Panc1 (cell line): ENCODE measurements around the gene BFSP1. TPM values are rescaled to one million over a fixed set of nuclear protein-coding genes. Genes with fewer than 3 reads are reported as not detected.

Experiments
- ATAC-seq: fragments of 200-7000 bp; cut with Tn5 transposase; 2 replicates; pipeline ENCODE4 v1.9.1; 2020; ENCODE audit warnings: mild to moderate bottlenecking, moderate library complexity
- BruUV-seq: library from RNA; stranded (reverse); fragments of 400-500 nt; replicated peaks from 2 replicates; lab custom pipeline; 2021; lab: Mats Ljungman, UMichigan
- CTCF ChIA-PET: fragments of 300-600 bp; sonication (Branson Sonifier 250); formaldehyde crosslinking; loops from one replicate; lab custom pipeline; 2022; ENCODE audit warnings: antibody characterized with exemption; lab: Charles Lee
- POLR2A ChIA-PET: fragments of 300-600 bp; sonication (Branson Sonifier 250); formaldehyde crosslinking; loops from one replicate; lab custom pipeline; 2022; ENCODE audit warnings: antibody characterized with exemption; lab: Charles Lee
- DNase-seq: peaks from one replicate; pipeline ENCODE4 v3.0.0-alpha.2; 2010; ENCODE audit warnings: low read depth, low spot score
- H3K27ac ChIP-seq: 2 replicates; pipeline ENCODE4 v1.5.1; 2011; ENCODE audit warnings: mild to moderate bottlenecking, low read length, inconsistent platforms
- H3K27me3 ChIP-seq: fragments of 200-500 bp; sonication (Bioruptor generic); 2 replicates; pipeline ENCODE4 v1.6.0; 2014; ENCODE audit warnings: low read length, inconsistent platforms; ENCODE audit not compliant: control insufficient read depth, insufficient read depth
- H3K36me3 ChIP-seq: fragments of 200-500 bp; sonication (Bioruptor generic); 2 replicates; pipeline ENCODE4 v1.5.1; 2014; ENCODE audit warnings: inconsistent platforms, mild to moderate bottlenecking, low read length, moderate library complexity; ENCODE audit not compliant: control insufficient read depth, insufficient read depth
- H3K4me1 ChIP-seq: 2 replicates; pipeline ENCODE4 v1.5.1; 2011; ENCODE audit warnings: inconsistent platforms, mild to moderate bottlenecking, low read length, moderate library complexity; ENCODE audit not compliant: control insufficient read depth, insufficient read depth
- H3K4me3 ChIP-seq, 2 experiments: 2 replicates each; pipeline ENCODE4 v1.5.1; 2011 to 2012; ENCODE audit warnings: low read depth in 2 of 2, low read length in 2 of 2, mild to moderate bottlenecking in 2 of 2, inconsistent platforms in 1 of 2, moderate library complexity in 1 of 2
- H3K9me3 ChIP-seq: fragments of 200-500 bp; sonication (Bioruptor generic); 2 replicates; pipeline ENCODE4 v1.5.1; 2014; ENCODE audit warnings: low read depth, mild to moderate bottlenecking, inconsistent platforms, low read length, moderate library complexity; ENCODE audit not compliant: control insufficient read depth, insufficient read depth
- CTCF ChIP-seq: fragments of 450-650 bp; IDR thresholded peaks from 2 replicates; pipeline ENCODE4 v1.5.1; 2017; ENCODE audit warnings: mild to moderate bottlenecking
- POLR2AphosphoS5 ChIP-seq: IDR thresholded peaks from 2 replicates; pipeline ENCODE4 v1.6.1; 2012; ENCODE audit warnings: mild to moderate bottlenecking, low read depth, low read length, moderate library complexity
- REST ChIP-seq, 2 experiments: IDR thresholded peaks; 2 replicates each; pipeline ENCODE4 v1.6.1; 2011 to 2012; ENCODE audit warnings: low read depth in 2 of 2, control low read depth in 1 of 2, low read length in 1 of 2, mild to moderate bottlenecking in 1 of 2, moderate library complexity in 1 of 2; ENCODE audit not compliant: insufficient read depth in 1 of 2
- SIN3A ChIP-seq: IDR thresholded peaks from 2 replicates; pipeline ENCODE4 v1.6.1; 2012; ENCODE audit warnings: low read depth, mild to moderate bottlenecking, low read length, moderate library complexity, borderline replicate concordance; ENCODE audit not compliant: insufficient read depth
- TCF7L2 ChIP-seq: IDR thresholded peaks from 2 replicates; pipeline ENCODE4 v1.6.1; 2011; ENCODE audit warnings: mild to moderate bottlenecking, low read depth, low read length, inconsistent platforms
- in situ Hi-C: cut with HindIII; loops from 2 replicates; pipeline ENCODE4 v1.10.0; 2016; ENCODE audit warnings: low sequenced_read_pairs, low pct_unique_long_range_greater_than_20kb
- intact Hi-C: fragments of 100-400 bp; cut with micrococcal nuclease; formaldehyde crosslinking; loops from one replicate; pipeline ENCODE4 v1.10.0; 2022; ENCODE audit not compliant: unreplicated experiment
- total RNA-seq: library from RNA; stranded (reverse); gene quantifications from one replicate; pipeline ENCODE4 v1.2.1, GENCODE V29; 2021; ENCODE audit not compliant: unreplicated experiment

BFSP1 gene
- total RNA-seq, 1 experiment from 2014 or later, result 6.9 TPM

DNA sequence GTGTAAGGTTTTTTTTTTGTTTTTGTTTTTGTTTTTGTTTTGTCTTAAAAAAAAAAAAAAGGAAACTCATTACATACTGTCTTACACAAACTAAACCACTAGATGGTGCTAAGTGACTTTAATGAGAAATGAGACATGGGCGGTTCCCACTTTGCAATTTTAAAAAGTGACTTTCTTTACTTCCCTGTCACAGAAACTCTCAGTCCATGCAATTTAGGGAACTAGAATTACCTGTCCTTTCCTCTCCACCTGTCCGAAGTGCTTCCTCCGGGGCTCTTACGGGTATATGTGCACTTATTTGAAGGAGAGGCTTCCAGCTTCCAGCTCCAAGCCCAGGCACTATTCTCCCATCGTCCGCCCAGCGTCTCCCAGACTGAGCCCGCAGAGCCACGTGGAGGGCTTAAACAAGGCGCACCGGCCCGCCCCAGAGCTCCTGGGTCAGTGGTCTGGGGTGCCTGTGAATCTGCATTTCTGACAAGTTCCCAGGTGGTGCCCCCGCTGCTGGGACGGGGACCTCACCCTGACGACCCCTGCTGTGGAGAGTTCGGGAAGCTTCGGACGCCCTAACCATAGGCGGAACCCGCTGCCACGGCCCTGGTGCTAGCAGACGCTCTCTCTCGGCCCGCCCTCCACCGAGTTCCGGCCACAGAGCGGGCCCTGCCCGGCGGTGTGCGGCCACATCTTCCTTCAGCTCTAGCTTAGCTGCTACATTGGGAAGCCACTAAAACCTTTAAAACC lies 26.1 kb downstream of the BFSP1 start:
- BruUV-seq, result no TSS peak

More for the DNA sequence above, 26.1 kb downstream of the BFSP1 start:
- intact Hi-C loops, result loop anchor here (1.0 to 10.0 kb wide), 4 partner anchors 112 to 490 kb away; no protein-coding TSS in a partner anchor
- Histone ChIP-seq H3K27ac (peak overlapping the region; percentile 79), H3K27me3 (no peaks in the 10 kb centered on the region), H3K4me3 (peak overlapping the region; percentile 36 to 54), H3K36me3 (no peaks in the 10 kb centered on the region), H3K9me3 (no peaks in the 10 kb centered on the region), H3K4me1 (peaks cover 13% of the 10 kb centered on the region; the same call in 1 of the 2 replicates)
- POLR2A ChIA-PET, result no interaction called here
- DNase-seq, result peak; percentile 47
- TF ChIP-seq REST (IDR thresholded peaks at IDR 0.05; ENCODE audit: insufficient read depth in 1 of 2, low read depth in 2 of 2, low read length in 1 of 2) (no peak), SIN3A (no peak), POLR2AphosphoS5 (no peak), TCF7L2 (no peak), CTCF (peak; percentile 76)
- CTCF ChIA-PET, result interaction anchor here (0.6 to 1.8 kb wide), 7 partner anchors 10 to 178 kb away, joined by 4 to 7 read pairs (median 5); no protein-coding TSS in a partner anchor
- in situ Hi-C loops, result no loop called here
- ATAC-seq, result peak; percentile 90
